Peyer's patch (tissue), 4 donors: ENCODE data around the gene TTLL5. TPM values are rescaled to one million over a fixed set of nuclear protein-coding genes. Genes with fewer than 3 reads are reported as not detected.
A peak's percentile ranks its signal among the peaks of the same experiment; 100 is the strongest.

Experiments
- DNase-seq, 3 donors: peaks; one replicate each; pipeline ENCODE4 v3.0.0-alpha.2; 2017 to 2019
- H3K27ac ChIP-seq, 4 donors: fragments of 200-600 bp; sonication (generic); one replicate each; pipeline ENCODE4 v1.5.1; 2016 to 2019
- H3K27me3 ChIP-seq, 2 donors: fragments of 200-600 bp; sonication (generic); one replicate each; pipeline ENCODE4 v1.5.1; 2019
- H3K36me3 ChIP-seq, 3 donors: fragments of 200-600 bp; sonication (generic); one replicate each; pipeline ENCODE4 v1.5.1; 2016 to 2019
- H3K4me1 ChIP-seq, 4 donors: fragments of 200-600 bp; sonication (generic); one replicate each; pipeline ENCODE4 v1.5.1; 2016 to 2019
- H3K4me3 ChIP-seq, 4 donors: fragments of 200-600 bp; sonication (generic); 1 replicate in 3 of 4; 2 replicates in 1 of 4; pipeline ENCODE4 v1.5.1; 2016 to 2019; ENCODE audit warnings: mild to moderate bottlenecking in 1 of 4
- H3K9me3 ChIP-seq, 4 donors: fragments of 200-600 bp; sonication (generic); one replicate each; pipeline ENCODE4 v1.5.1; 2016 to 2019; ENCODE audit warnings: mild to moderate bottlenecking in 1 of 4
- POLR2A ChIP-seq, 2 donors: fragments of 450-650 bp; IDR thresholded peaks; one replicate each; pipeline ENCODE4 v1.5.1; 2017; ENCODE audit warnings: antibody characterized with exemption in 2 of 2, mild to moderate bottlenecking in 2 of 2, moderate library complexity in 2 of 2
- total RNA-seq, 4 donors: library from RNA; depleted of rRNA; stranded (reverse); fragments of >200 nt; gene quantifications; one replicate each; pipeline ENCODE4 v1.1.0, GENCODE V29; 2016
- TF ChIP-seq, protein P1 (sequence below), 6 experiments: fragments of 450-650 bp in 4 of 6; fragments of 200-600 bp in 2 of 6; sonication (generic) in 1 of 6; IDR thresholded peaks; one replicate each; pipeline ENCODE4 v1.5.1; 2017 to 2019; ENCODE audit warnings: antibody characterized with exemption in 6 of 6, mild to moderate bottlenecking in 3 of 6, moderate library complexity in 1 of 6

Gene TTLL5
- total RNA-seq, 4 donors from 2014 or later: 33.6 to 82.5 (median 46.4) TPM

- Histone ChIP-seq H3K27me3 (no peaks in the 10 kb centered on the region), H3K36me3 (peaks cover 0 to 37% (median 0%) of the 10 kb centered on the region in 3 donors), H3K4me3 (no peak overlapping the region), H3K9me3 (no peaks in the 10 kb centered on the region), H3K4me1 (peaks cover 0 to 10% (median 0%) of the 10 kb centered on the region in 4 donors), H3K27ac (peak overlapping the region; percentile 2 to 67 (median 50))
- peak in 1 of 3 donors; percentile 54 for DNase-seq
- no peak for TF ChIP-seq POLR2A (IDR thresholded peaks at IDR 0.05)
- TF ChIP-seq, protein P1, sequence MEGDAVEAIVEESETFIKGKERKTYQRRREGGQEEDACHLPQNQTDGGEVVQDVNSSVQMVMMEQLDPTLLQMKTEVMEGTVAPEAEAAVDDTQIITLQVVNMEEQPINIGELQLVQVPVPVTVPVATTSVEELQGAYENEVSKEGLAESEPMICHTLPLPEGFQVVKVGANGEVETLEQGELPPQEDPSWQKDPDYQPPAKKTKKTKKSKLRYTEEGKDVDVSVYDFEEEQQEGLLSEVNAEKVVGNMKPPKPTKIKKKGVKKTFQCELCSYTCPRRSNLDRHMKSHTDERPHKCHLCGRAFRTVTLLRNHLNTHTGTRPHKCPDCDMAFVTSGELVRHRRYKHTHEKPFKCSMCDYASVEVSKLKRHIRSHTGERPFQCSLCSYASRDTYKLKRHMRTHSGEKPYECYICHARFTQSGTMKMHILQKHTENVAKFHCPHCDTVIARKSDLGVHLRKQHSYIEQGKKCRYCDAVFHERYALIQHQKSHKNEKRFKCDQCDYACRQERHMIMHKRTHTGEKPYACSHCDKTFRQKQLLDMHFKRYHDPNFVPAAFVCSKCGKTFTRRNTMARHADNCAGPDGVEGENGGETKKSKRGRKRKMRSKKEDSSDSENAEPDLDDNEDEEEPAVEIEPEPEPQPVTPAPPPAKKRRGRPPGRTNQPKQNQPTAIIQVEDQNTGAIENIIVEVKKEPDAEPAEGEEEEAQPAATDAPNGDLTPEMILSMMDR (IDR thresholded peaks at IDR 0.05): no peak
Measured at GRCh38 chr14:75995372-75996041, 334.5 kb downstream of the TTLL5 start.

GRCh38 chr14:75996488-75996887 is 335.4 kb downstream of the TTLL5 start:
- DNase-seq: no peak
- TF ChIP-seq, protein P1 (IDR thresholded peaks at IDR 0.05): no peak
- TF ChIP-seq POLR2A (IDR thresholded peaks at IDR 0.05): no peak
- Histone ChIP-seq H3K9me3 (no peaks in the 10 kb centered on the region), H3K27ac (peak overlapping the region in 1 of 4 donors; percentile 67), H3K36me3 (peaks cover 0 to 37% (median 0%) of the 10 kb centered on the region in 3 donors), H3K4me1 (peaks cover 0 to 10% (median 0%) of the 10 kb centered on the region in 4 donors), H3K27me3 (no peaks in the 10 kb centered on the region), H3K4me3 (no peak overlapping the region)

- no peak for DNase-seq
- H3K9me3 ChIP-seq: no peaks in the 10 kb centered on the region
- TF ChIP-seq POLR2A (IDR thresholded peaks at IDR 0.05): no peak
- TF ChIP-seq, protein P1 (IDR thresholded peaks at IDR 0.05): no peak
- peaks cover 0 to 48% (median 0%) of the 10 kb centered on the region in 3 donors for H3K36me3 ChIP-seq
- H3K27ac ChIP-seq: no peak overlapping the region
- H3K4me3 ChIP-seq: no peak overlapping the region
- no peaks in the 10 kb centered on the region for H3K27me3 ChIP-seq
- no peaks in the 10 kb centered on the region for H3K4me1 ChIP-seq
Measured at GRCh38 chr14:75999511-76000190, 338.6 kb downstream of the TTLL5 start.

- no peak overlapping the region for H3K27ac ChIP-seq
- no peak for DNase-seq
- TF ChIP-seq, protein P1 (IDR thresholded peaks at IDR 0.05): no peak
- no peak for TF ChIP-seq POLR2A (IDR thresholded peaks at IDR 0.05)
- H3K4me1 ChIP-seq: no peaks in the 10 kb centered on the region
- H3K4me3 ChIP-seq: no peak overlapping the region
- peaks cover 0 to 63% (median 0%) of the 10 kb centered on the region in 3 donors for H3K36me3 ChIP-seq
- H3K27me3 ChIP-seq: no peaks in the 10 kb centered on the region
- no peaks in the 10 kb centered on the region for H3K9me3 ChIP-seq
Measured at GRCh38 chr14:76002383-76002782, 341.3 kb downstream of the TTLL5 start.

Other genes starting within 250 kb of the TTLL5 start
- gene JDP2, start 233.2 kb upstream of the TTLL5 start, total RNA-seq: 100 to 1,000 TPM in 1 of 4 donors, 10 to 100 TPM in 3; 56.7 to 111 (median 67.2) TPM
- 10 to 100 TPM in 1 of 4 donors, 1 to 10 TPM in 2, not detected in 1; 3.1 to 28.1 (median 5.9) TPM for gene BATF, start 138.8 kb upstream of the TTLL5 start, total RNA-seq
- 100 to 1,000 TPM in 2 of 4 donors, 10 to 100 TPM in 2; 14.9 to 130 (median 98.8) TPM for gene FLVCR2, start 82.6 kb upstream of the TTLL5 start, total RNA-seq
- gene ERG28, start 370 bp upstream of the TTLL5 start, total RNA-seq: 10 to 100 TPM in 2 of 4 donors, 1 to 10 TPM in 1, not detected in 1; 8.6 to 14.9 (median 14.7) TPM